ENCODE measurements around the gene CELF1. TPM values are rescaled to one million over a fixed set of nuclear protein-coding genes. Genes with fewer than 3 reads are reported as not detected.

CELF1 gene
- total RNA-seq, 1 donor from 2014 or later, result 173 TPM

- no peak overlapping the region for H3K27ac ChIP-seq
- H3K4me2 ChIP-seq, result no peak overlapping the region
Observed at GRCh38 chr11:47495856-47496217, 57.1 kb downstream of the CELF1 start.

GRCh38 chr11:47495011-47495855 is 57.7 kb downstream of the CELF1 start:
- Mint-ChIP-seq H3K36me3 (peaks cover 20% of the 10 kb centered on the region), H3K4me1 (peaks cover 7% of the 10 kb centered on the region), H3K9me3 (no peaks in the 10 kb centered on the region), H3K27ac (no peak overlapping the region), H3K27me3 (ENCODE audit: insufficient read depth, low read depth) (no peaks in the 10 kb centered on the region), H3K4me3 (no peak overlapping the region)
- Histone ChIP-seq H3K9ac (no peak overlapping the region), H3K4me1 (peaks cover 12% of the 10 kb centered on the region), H3K27ac (no peak overlapping the region), H3K27me3 (no peaks in the 10 kb centered on the region), H3K9me3 (ENCODE audit: low read depth) (no peaks in the 10 kb centered on the region), H3F3A (ENCODE audit: low read depth) (peaks cover 6% of the 10 kb centered on the region), H3K4me2 (no peak overlapping the region), H3K36me3 (no peaks in the 10 kb centered on the region), H3K4me3 (no peak overlapping the region), H2AFZ (replicated peaks) (no peak overlapping the region), H3K79me2 (ENCODE audit: low read depth) (peaks cover 100% of the 10 kb centered on the region), H4K20me1 (ENCODE audit: low read depth) (peaks cover 93% of the 10 kb centered on the region)
- no peak for TF ChIP-seq EZH2phosphoT487 (IDR thresholded peaks at IDR 0.05)
- no peak for TF ChIP-seq EZH2 (IDR thresholded peaks at IDR 0.05)
- no peak for TF ChIP-seq CTCF (IDR thresholded peaks at IDR 0.05)
- DNase-seq (ENCODE audit: low spot score), result no peak

More at GRCh38 chr11:47495856-47496217, 57.1 kb downstream of the CELF1 start:
- Histone ChIP-seq H3K79me2 (ENCODE audit: low read depth) (peaks cover 100% of the 10 kb centered on the region), H3K4me1 (peaks cover 18% of the 10 kb centered on the region), H4K20me1 (ENCODE audit: low read depth) (peaks cover 96% of the 10 kb centered on the region), H2AFZ (replicated peaks) (no peak overlapping the region), H3K9ac (no peak overlapping the region), H3K36me3 (no peaks in the 10 kb centered on the region), H3F3A (ENCODE audit: low read depth) (peaks cover 6% of the 10 kb centered on the region), H3K4me3 (no peak overlapping the region), H3K27me3 (no peaks in the 10 kb centered on the region), H3K9me3 (ENCODE audit: low read depth) (no peaks in the 10 kb centered on the region)
- Mint-ChIP-seq H3K4me3 (no peak overlapping the region), H3K27me3 (ENCODE audit: insufficient read depth, low read depth) (no peaks in the 10 kb centered on the region), H3K27ac (no peak overlapping the region), H3K4me1 (peaks cover 7% of the 10 kb centered on the region), H3K36me3 (peaks cover 22% of the 10 kb centered on the region), H3K9me3 (no peaks in the 10 kb centered on the region)
- DNase-seq (ENCODE audit: low spot score), result no peak
- no peak for TF ChIP-seq CTCF (IDR thresholded peaks at IDR 0.05)
- TF ChIP-seq EZH2 (IDR thresholded peaks at IDR 0.05), result no peak
- TF ChIP-seq EZH2phosphoT487 (IDR thresholded peaks at IDR 0.05), result no peak

- Mint-ChIP-seq H3K9me3 (no peaks in the 10 kb centered on the region), H3K4me3 (no peak overlapping the region), H3K27me3 (ENCODE audit: insufficient read depth, low read depth) (no peaks in the 10 kb centered on the region), H3K4me1 (no peaks in the 10 kb centered on the region), H3K36me3 (peaks cover 25% of the 10 kb centered on the region), H3K27ac (no peak overlapping the region)
- no peaks in the 10 kb centered on the region for H3K4me1 ChIP-seq
- H3K4me3 ChIP-seq, result no peak overlapping the region
- H3K27me3 ChIP-seq, result no peaks in the 10 kb centered on the region
- no peak overlapping the region for H2AFZ ChIP-seq (replicated peaks)
- no peak overlapping the region for H3K9ac ChIP-seq
- H3K27ac ChIP-seq, result no peak overlapping the region
- H3K36me3 ChIP-seq, result peaks cover 28% of the 10 kb centered on the region
- H4K20me1 ChIP-seq (ENCODE audit: low read depth), result peaks cover 62% of the 10 kb centered on the region
- TF ChIP-seq CTCF (IDR thresholded peaks at IDR 0.05), result no peak
- no peak for TF ChIP-seq EZH2 (IDR thresholded peaks at IDR 0.05)
- no peak for TF ChIP-seq EZH2phosphoT487 (IDR thresholded peaks at IDR 0.05)
- DNase-seq (ENCODE audit: low spot score), result no peak
- H3K4me2 ChIP-seq, result no peak overlapping the region
- H3F3A ChIP-seq (ENCODE audit: low read depth), result peaks cover 12% of the 10 kb centered on the region
- H3K9me3 ChIP-seq (ENCODE audit: low read depth), result no peaks in the 10 kb centered on the region
- peaks cover 78% of the 10 kb centered on the region for H3K79me2 ChIP-seq (ENCODE audit: low read depth)
Observed at GRCh38 chr11:47489395-47489755, 63.6 kb downstream of the CELF1 start.

All from neural progenitor cell (in vitro differentiated cells).